ENCODE measurements around the gene MTFR2.
"Not testable (repeated sequence)": the region's sequence is repeated elsewhere in the genome, so short reads cannot be mapped to it uniquely, and the experiment has no call there.

MTFR2 gene

DNA sequence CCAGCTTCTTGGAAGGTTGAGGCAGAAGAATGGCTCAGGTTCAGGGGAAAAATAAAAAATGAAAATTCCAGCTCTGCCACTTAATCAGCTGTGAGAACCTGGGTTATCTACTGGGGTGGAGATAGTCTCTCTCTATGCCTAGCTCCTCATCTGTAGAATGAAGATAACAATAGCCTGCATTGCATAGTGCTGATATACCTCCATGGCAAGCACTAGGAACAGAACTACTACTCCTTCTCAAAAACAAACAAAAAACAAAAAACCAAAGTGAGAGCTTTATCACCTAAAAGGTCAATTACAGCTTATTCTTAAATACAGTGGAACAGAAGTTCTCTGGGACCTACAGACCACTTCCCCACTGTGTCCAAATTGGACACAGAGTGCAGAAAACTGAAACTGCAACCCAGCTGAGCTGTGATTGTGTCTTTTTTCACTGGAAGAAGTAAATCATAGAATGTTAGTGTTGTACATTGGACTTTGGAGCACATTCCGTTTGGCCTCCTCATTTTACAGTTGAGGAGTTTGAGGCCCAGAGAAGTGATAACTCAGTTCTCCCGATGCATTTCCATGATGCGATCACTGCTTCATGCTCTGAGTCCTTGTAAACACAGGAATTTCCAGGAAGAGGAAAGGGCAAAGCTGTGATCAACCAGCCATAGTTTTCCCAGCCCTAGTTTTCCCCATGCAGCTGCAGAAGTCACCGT, 23.3 kb downstream of the MTFR2 start:
- DNase-seq (ENCODE audit: low read depth, low spot score): peak; percentile 49
- TF ChIP-seq, protein P1, sequence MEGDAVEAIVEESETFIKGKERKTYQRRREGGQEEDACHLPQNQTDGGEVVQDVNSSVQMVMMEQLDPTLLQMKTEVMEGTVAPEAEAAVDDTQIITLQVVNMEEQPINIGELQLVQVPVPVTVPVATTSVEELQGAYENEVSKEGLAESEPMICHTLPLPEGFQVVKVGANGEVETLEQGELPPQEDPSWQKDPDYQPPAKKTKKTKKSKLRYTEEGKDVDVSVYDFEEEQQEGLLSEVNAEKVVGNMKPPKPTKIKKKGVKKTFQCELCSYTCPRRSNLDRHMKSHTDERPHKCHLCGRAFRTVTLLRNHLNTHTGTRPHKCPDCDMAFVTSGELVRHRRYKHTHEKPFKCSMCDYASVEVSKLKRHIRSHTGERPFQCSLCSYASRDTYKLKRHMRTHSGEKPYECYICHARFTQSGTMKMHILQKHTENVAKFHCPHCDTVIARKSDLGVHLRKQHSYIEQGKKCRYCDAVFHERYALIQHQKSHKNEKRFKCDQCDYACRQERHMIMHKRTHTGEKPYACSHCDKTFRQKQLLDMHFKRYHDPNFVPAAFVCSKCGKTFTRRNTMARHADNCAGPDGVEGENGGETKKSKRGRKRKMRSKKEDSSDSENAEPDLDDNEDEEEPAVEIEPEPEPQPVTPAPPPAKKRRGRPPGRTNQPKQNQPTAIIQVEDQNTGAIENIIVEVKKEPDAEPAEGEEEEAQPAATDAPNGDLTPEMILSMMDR (IDR thresholded peaks at IDR 0.05; ENCODE audit: low read depth, low read length): no peak
- in situ Hi-C loops (cut with HindIII; ENCODE audit: low sequenced_read_pairs): no loop called here
- no peak overlapping the region for H3K4me3 ChIP-seq (ENCODE audit: low read depth, low read length)

DNA sequence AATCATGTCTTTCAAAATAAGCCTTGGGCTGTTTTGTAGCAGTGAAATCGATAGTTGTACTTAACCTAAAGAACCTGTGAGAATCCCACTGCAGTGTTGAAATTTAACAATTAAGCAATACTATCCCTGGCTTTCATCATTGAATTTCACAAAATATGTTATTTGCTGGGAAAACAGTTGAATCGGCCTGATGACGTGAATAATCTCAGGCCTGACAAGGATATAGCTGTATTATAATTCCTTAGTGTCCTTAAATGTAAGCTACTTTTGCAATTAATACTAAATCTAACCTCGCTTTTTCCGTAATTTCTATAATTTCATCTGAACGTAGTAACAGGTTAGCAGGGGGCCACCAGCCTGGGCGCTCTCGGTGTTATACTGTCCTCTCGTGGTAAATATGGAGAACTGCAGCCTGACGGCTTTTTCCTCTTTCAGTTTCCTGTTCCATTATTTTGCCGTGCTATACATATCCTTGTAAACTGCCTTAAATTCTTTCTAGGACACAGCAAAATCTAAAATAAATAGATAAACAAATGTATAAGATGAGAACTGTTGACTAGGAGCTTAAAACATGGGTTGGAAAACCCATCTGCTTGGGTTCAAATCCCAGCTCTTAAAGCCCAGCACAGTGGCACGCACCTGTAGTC, 24.0 kb downstream of the MTFR2 start:
- H3K4me3 ChIP-seq (ENCODE audit: low read depth, low read length): no peak overlapping the region
- TF ChIP-seq, protein P1 (IDR thresholded peaks at IDR 0.05; ENCODE audit: low read depth, low read length): peak; percentile 100
- in situ Hi-C loops (cut with HindIII; ENCODE audit: low sequenced_read_pairs): no loop called here
- DNase-seq (ENCODE audit: low read depth, low spot score): peak; percentile 71

DNA sequence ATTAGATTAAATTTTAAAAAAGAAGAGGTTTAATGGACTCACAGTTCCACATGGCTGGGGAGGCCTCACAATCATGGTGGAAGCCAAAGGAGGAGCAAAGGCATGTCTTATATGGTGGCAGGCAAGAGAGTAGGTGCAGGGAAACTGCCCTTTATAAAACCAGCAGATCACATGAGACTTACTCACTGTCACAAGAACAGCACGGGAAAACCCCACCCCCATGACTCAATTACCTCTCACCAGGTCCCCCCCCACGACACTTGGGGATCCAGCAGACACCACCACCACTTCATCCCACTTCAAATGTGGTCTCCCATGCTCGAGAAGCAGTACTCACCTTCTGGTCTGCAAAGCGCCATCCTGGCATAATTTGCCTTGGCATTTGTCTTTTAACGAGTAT, 24.6 kb downstream of the MTFR2 start:
- in situ Hi-C loops (cut with HindIII; ENCODE audit: low sequenced_read_pairs): no loop called here
- no peak for DNase-seq (ENCODE audit: low read depth, low spot score)
- TF ChIP-seq, protein P1 (IDR thresholded peaks at IDR 0.05; ENCODE audit: low read depth, low read length): no peak
- no peak overlapping the region for H3K4me3 ChIP-seq (ENCODE audit: low read depth, low read length)

DNA sequence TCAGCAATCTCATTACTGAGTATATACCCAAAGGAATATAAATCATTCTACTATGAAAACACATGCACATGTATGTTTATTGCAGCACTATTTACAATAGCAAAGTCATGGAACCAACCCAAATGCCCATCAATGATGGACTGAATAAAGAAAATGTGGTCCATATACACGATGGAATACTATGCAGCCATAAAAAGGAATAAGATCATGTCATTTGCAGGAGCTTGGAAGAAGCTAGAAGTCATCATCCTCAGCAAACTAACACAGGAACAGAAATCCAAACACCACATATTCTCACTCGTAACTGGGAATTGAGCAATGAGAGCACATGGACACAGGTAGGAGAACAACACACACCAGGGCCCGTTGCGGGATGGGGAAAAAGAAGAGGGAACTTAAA, 25.1 kb downstream of the MTFR2 start:
- DNase-seq (ENCODE audit: low read depth, low spot score); in situ Hi-C loops (cut with HindIII; ENCODE audit: low sequenced_read_pairs); H3K4me3 ChIP-seq (ENCODE audit: low read depth, low read length): not testable (repeated sequence)

DNA sequence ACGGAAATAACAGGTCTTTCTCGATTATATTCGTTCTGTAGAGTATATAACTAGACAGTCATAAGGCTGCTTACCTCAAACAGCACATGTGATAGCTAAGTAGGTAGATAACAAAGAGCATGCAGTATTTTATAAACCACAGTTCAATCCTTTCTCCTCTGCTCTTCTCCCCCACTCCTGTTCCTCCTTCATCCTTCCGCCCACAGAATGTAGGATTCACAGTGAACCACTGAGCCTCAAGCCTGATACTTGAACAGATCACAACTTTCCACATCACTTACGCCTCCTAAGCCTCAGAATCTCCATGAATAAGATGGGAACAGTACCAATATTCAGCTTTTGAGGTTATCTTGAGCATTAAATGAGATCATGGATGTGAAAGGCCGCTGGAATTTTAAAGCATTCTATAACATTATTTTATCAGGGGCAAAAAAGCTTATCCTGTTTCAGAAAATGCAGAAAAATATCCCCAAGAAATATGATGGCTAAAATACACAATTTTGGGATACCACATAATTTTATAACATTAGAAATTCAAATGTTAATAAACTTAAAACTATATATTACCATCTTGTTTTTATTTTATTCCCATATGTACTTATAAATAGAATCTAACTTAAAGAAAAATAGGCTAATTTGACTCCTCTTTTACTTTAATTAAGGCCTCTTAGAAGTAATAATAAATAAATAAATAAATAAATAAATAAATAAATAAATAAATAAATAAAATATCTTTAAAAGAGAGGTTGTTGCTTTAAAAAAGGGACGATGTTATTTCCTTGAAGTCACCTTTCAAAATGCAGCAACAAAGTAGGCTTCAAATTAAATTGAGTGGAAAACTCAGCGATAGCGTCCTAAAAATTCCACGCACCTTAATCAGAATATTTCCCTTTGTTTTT, 33.4 kb downstream of the MTFR2 start:
- H3K4me3 ChIP-seq (ENCODE audit: low read depth, low read length): no peak overlapping the region
- no peak for DNase-seq (ENCODE audit: low read depth, low spot score)
- TF ChIP-seq, protein P1 (IDR thresholded peaks at IDR 0.05; ENCODE audit: low read depth, low read length): no peak
- in situ Hi-C loops (cut with HindIII; ENCODE audit: low sequenced_read_pairs): no loop called here

DNA sequence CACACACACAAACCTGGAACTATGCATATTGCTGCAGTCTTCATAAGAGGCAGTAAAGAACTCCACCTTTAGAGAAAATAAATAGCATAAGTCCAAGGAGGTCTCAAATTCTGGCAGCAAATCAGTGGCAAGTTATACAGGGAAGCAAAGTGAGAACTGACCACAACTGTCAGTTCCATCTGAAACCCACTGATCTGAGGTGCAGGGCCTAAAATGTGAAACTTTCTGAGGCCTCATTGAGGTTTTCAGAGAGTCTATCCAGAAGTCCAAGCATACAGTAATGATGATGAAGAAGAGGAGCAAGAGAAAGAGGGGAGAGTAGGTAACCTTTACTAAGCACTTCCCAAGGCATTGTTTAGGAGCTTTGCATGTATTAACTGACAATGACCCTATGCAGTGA, 36.3 kb downstream of the MTFR2 start:
- DNase-seq (ENCODE audit: low read depth, low spot score): no peak
- in situ Hi-C loops (cut with HindIII; ENCODE audit: low sequenced_read_pairs): no loop called here

More for the DNA sequence above, 36.3 kb downstream of the MTFR2 start:
- no peak overlapping the region for H3K4me3 ChIP-seq (ENCODE audit: low read depth, low read length)
- TF ChIP-seq, protein P1 (IDR thresholded peaks at IDR 0.05; ENCODE audit: low read depth, low read length): no peak

Measured in astrocyte of the spinal cord (primary cell).